Lower leg skin (tissue), 4 donors: ENCODE results near the gene KMT2D. TPM values are rescaled to one million over a fixed set of nuclear protein-coding genes. Genes with fewer than 3 reads are reported as not detected.

Experiments
- DNase-seq, 2 donors: peaks; one replicate each; pipeline ENCODE4 v3.0.0-alpha.2; 2019; ENCODE audit warnings: low spot score in 2 of 2
- H3K4me3 ChIP-seq: fragments of 200-600 bp; sonication (generic); 2 replicates; pipeline ENCODE4 v1.5.1; 2017; ENCODE audit warnings: mild to moderate bottlenecking, low read depth; ENCODE audit not compliant: poor library complexity, severe bottlenecking
- POLR2A ChIP-seq, 2 donors: fragments of 450-650 bp; IDR thresholded peaks; one replicate each; pipeline ENCODE4 v1.6.1; 2016 to 2017; ENCODE audit warnings: antibody characterized with exemption in 2 of 2, mild to moderate bottlenecking in 1 of 2, moderate library complexity in 1 of 2
- WGBS, 2 donors: methylation state at CpG; one replicate each; pipeline ENCODE4 v1.1.5; 2018; 5-methylcytosine and 5-hydroxymethylcytosine counted together
- intact Hi-C: fragments of 100-400 bp; cut with DNase I; formaldehyde crosslinking; loops from one replicate; pipeline ENCODE4 v1.15.0; 2023; ENCODE audit warnings: low total_unique reads
- total RNA-seq, 4 donors: library from RNA; depleted of rRNA; stranded (reverse); fragments of >200 nt; gene quantifications; one replicate each; pipeline ENCODE4 v1.1.0, GENCODE V29; 2016
- TF ChIP-seq, protein P1 (sequence below), 3 donors: fragments of 450-650 bp; IDR thresholded peaks; one replicate each; pipeline ENCODE4 v1.5.1; 2016; ENCODE audit warnings: antibody characterized with exemption in 3 of 3, mild to moderate bottlenecking in 3 of 3, moderate library complexity in 2 of 3

The KMT2D gene
- total RNA-seq, 4 donors from 2014 or later: 43.2 to 169 (median 79.6) TPM

- intact Hi-C loops: no loop called here
- WGBS, 2 donors: 88 to 96% methylated on average over 7 of the region's 7 CpGs
- no peak overlapping the region for H3K4me3 ChIP-seq
- no peak for TF ChIP-seq POLR2A (IDR thresholded peaks at IDR 0.05)
- TF ChIP-seq, protein P1, sequence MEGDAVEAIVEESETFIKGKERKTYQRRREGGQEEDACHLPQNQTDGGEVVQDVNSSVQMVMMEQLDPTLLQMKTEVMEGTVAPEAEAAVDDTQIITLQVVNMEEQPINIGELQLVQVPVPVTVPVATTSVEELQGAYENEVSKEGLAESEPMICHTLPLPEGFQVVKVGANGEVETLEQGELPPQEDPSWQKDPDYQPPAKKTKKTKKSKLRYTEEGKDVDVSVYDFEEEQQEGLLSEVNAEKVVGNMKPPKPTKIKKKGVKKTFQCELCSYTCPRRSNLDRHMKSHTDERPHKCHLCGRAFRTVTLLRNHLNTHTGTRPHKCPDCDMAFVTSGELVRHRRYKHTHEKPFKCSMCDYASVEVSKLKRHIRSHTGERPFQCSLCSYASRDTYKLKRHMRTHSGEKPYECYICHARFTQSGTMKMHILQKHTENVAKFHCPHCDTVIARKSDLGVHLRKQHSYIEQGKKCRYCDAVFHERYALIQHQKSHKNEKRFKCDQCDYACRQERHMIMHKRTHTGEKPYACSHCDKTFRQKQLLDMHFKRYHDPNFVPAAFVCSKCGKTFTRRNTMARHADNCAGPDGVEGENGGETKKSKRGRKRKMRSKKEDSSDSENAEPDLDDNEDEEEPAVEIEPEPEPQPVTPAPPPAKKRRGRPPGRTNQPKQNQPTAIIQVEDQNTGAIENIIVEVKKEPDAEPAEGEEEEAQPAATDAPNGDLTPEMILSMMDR (IDR thresholded peaks at IDR 0.05): no peak
- DNase-seq: no peak
Measured at GRCh38 chr12:49037947-49038237, 22.7 kb downstream of the KMT2D start.

GRCh38 chr12:49037111-49037946, 23.3 kb downstream of the KMT2D start:
- no peak overlapping the region for H3K4me3 ChIP-seq
- 85 to 86% methylated on average over 9 of the region's 9 CpGs for WGBS, 2 donors
- intact Hi-C loops: no loop called here
- no peak for TF ChIP-seq POLR2A (IDR thresholded peaks at IDR 0.05)
- TF ChIP-seq, protein P1 (IDR thresholded peaks at IDR 0.05): no peak
- DNase-seq: no peak

DNA sequence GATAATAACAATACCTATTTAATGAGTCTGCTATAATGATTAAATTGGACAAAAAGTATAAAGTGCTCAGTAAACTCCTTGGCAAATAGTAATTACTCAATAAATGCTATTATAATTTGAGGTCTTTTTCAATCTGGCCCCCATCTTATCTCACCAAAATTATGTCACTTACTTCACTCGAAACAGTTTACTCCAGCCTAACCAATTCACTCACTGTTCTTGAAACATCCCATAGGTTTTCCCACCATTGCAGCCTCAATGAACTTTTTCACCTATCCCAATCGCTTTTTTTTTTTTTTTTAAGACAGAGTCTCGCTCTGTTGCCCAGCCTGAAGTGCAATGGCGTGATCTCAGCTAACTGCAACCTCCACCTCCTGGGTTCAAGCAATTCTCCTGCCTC, 24.6 kb downstream of the KMT2D start:
- no peak for DNase-seq
- no peak overlapping the region for H3K4me3 ChIP-seq
- WGBS, 2 donors: 69 to 94% methylated on average over 4 of the region's 4 CpGs
- intact Hi-C loops: no loop called here
- TF ChIP-seq POLR2A (IDR thresholded peaks at IDR 0.05): no peak
- TF ChIP-seq, protein P1 (IDR thresholded peaks at IDR 0.05): no peak

- no peak for DNase-seq
- H3K4me3 ChIP-seq: no peak overlapping the region
- WGBS, 2 donors: 66 to 69% methylated on average over 4 of the region's 4 CpGs
- intact Hi-C loops: no loop called here
- TF ChIP-seq, protein P1 (IDR thresholded peaks at IDR 0.05): no peak
- no peak for TF ChIP-seq POLR2A (IDR thresholded peaks at IDR 0.05)
Measured at GRCh38 chr12:49034286-49034622, 26.3 kb downstream of the KMT2D start.

DNA sequence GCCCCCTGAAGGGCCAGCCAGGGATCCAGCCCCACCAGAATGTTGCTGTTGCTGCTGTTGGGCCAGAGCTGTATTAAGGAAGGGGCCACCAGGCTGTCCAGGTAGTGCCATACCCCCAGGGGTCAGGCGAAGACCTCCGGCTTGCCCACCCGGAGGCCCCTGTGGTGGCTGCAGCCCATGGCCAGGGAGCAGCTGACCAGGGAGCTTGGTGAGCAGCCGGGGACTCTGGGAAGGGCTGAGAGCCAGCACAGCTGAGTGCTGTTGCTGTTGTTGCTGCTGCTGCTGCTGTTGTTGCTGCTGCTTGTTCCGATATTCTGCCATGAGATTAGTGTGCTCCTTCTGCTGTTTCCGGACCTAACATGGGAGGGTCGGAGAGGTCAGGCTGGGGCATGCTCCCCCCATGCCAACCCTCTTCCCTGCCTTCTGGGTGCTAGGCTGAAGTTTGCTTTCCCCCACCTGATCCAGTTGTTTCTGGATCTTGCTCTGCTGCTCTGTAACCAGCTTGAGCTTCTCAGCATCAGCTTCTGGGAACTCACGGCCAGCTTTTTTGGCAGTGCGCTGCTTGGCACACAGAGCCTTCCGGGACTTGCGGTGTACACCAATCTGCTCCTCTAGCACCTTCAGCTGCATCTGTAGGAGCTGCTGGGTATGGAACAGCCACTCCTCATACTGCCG, 26.8 kb downstream of the KMT2D start:
- no peak overlapping the region for H3K4me3 ChIP-seq
- WGBS, 2 donors: 65 to 76% methylated on average over 12 of the region's 12 CpGs
- DNase-seq: no peak
- intact Hi-C loops: no loop called here
- TF ChIP-seq POLR2A (IDR thresholded peaks at IDR 0.05): no peak
- TF ChIP-seq, protein P1 (IDR thresholded peaks at IDR 0.05): no peak
